ENCODE measurements around the gene BRME1.

BRME1 gene

GRCh38 chr19:13887517-13887916 lies 18.4 kb downstream of the BRME1 start:
- DNase-seq (ENCODE audit: low read depth in 2 of 2): no peak

DNA sequence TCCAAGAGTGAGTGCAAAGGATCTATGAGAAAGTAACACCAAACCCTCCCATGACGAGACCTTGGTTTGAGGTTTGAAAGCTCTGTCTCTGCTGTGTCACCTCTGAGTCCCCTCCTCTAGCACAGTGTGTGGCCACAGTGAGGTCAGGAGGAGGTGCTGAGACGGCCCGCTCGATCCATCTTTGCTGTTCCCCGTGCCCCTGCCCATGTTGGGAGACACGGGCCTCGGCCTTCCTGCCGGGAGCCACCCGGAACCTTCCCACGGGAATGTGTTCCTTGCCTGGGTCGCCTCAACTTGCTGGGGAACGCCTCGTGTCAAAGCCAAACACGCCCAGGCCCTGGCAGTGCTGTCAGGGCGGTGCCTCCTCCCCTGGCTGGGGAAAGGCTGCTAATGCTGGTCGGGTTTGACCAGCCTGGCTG lies 18.9 kb downstream of the BRME1 start:
- DNase-seq (ENCODE audit: low read depth in 2 of 2): peak in 1 of 2 donors; percentile 45

- DNase-seq (ENCODE audit: low read depth in 2 of 2): no peak
These were observed 20.0 kb downstream of the BRME1 start for GRCh38 chr19:13885826-13886365.

- no peak for DNase-seq (ENCODE audit: low read depth in 2 of 2)
These were observed 21.0 kb downstream of the BRME1 start for GRCh38 chr19:13884726-13885591.

- no peak for DNase-seq (ENCODE audit: low read depth in 2 of 2)
These were observed 22.3 kb downstream of the BRME1 start for GRCh38 chr19:13883516-13884064.

GRCh38 chr19:13882836-13883235 lies 23.1 kb downstream of the BRME1 start:
- no peak for DNase-seq (ENCODE audit: low read depth in 2 of 2)

GRCh38 chr19:13882419-13882795 lies 23.5 kb downstream of the BRME1 start:
- no peak for DNase-seq (ENCODE audit: low read depth in 2 of 2)

- no peak for DNase-seq (ENCODE audit: low read depth in 2 of 2)
These were observed 24.1 kb downstream of the BRME1 start for GRCh38 chr19:13881692-13882418.

DNA sequence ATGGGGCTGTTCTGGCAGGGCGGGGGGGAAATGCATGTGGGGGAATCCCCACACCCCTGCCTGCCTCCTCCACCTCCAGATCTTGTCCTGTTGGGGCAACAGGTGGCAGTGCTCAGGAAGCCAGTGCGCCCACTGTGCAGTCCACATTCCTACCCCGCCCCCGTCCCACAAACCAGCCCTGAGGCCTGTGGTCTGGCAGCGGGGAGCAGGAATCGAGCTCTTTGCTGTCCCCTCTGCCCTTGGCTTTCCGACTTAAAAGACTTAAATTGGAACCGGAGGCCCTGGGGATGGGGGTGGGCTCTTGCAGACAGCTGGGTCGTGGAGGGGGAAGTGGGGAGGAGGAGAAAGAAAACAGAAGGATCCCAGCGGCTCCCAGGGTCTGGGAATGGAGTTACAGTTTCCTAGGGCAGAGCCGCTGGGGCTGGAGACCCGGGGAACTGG lies 24.6 kb downstream of the BRME1 start:
- DNase-seq (ENCODE audit: low read depth in 2 of 2): no peak

DNA sequence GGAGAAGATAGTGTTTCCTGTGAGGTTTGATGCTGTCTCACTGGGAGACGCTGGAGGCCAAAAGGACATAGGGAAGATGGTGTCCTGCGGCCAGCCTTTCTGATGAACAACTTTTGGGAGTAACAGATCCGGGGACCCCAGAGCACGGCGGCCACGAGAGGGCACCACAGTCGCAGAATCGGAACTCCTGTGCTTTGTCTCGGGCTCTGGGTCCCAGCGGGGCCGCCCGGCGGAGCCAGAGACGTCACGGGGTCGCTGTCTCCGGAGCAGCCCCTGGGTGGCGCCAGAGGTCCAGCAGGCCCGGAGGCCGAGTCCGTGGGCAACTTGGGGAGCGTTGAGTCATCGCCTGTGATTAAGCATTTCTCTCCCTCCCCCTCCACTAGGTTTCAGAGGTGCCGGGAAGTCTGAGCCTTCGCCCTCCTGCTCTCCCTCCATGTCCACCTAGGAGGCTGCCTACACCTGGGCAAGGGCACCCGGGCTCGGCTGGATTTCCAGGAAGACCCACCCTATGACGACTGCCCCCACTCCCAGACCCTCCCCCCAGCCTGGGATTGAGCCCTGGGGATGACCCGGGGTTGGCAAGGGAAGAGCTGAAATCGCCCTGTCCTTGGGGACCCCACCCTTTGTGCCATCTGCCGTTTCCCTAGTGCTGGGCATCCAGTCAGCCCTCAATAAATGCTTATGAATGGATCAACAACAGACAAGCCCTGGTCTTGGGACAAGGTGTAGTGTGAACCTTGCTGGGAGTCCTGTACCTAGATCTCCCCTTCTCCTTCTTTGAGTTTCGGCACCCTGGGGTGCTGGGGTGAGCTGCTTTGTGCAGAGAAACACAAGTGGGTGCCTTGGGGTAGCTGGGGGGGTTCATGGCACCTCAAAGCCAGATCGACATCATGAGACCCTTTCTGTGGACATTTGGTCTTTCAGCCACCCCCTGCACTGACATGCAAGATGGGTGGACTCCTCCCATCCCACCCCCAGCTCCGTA lies 25.6 kb downstream of the BRME1 start:
- peak; percentile 97 for DNase-seq (ENCODE audit: low read depth in 2 of 2)

DNA sequence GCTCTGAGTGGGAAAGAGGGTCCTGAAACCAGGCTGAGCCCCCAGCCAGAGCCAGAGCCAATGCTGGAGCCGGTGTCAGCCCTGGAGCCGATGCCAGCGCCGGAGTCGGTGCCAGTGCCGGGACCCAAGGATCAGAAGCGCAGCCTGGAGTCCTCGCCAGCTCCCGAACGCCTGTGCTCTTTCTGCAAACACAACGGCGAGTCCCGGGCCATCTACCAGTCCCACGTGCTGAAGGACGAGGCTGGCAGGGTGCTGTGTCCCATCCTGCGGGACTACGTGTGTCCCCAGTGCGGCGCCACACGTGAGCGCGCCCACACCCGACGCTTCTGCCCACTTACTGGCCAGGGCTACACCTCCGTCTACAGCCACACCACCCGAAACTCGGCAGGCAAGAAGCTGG lies 28.6 kb downstream of the BRME1 start:
- no peak for DNase-seq (ENCODE audit: low read depth in 2 of 2)

DNA sequence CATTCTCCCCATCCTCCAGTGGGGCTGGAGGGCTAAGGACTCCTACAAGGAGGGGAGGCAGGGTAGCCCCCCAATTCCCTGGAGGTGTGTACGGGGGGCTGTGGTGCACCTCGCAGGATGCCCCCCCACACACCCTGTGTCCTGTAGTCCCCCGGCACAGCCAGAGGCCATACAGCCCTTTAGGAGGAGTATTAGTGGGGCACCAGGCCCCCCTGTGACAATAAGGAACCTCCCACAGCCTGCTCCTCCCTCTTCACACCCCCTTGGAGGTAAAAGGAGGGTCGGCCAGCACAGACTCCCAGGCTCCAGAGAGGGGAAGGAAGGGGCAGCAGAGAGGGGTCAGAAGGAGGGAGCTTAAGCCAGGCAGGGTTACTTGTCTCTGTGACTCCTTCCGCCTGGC lies 29.1 kb downstream of the BRME1 start, which contains the start of gene NANOS3:
Gene NANOS3 (plus strand): TSS at position 301 of the 400 bp plus-strand sequence. CDS start 115 bp downstream, outside the sequence.
- DNase-seq (ENCODE audit: low read depth in 2 of 2): no peak

DNA sequence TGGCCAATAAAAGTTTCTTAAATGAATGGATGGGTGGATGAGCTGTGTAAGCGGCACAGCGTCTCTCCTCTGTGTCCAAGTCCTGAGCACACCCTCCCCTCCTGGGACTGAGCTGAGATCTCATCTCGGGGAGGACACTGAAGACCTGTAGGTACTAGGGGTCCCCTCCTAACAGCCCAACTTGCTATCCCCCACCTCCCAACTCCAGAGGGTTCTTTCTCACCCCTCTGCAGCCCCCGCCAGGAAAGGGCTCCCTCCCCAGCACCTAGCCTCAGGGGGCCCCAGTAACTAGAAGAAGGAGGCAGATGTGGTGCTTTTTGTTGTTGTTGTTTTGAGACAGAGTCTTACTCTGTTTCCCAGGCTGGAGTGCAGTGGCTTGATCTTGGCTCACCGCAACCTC lies 30.1 kb downstream of the BRME1 start:
- no peak for DNase-seq (ENCODE audit: low read depth in 2 of 2)

GRCh38 chr19:13873834-13874515 lies 31.9 kb downstream of the BRME1 start:
- no peak for DNase-seq (ENCODE audit: low read depth in 2 of 2)

DNA sequence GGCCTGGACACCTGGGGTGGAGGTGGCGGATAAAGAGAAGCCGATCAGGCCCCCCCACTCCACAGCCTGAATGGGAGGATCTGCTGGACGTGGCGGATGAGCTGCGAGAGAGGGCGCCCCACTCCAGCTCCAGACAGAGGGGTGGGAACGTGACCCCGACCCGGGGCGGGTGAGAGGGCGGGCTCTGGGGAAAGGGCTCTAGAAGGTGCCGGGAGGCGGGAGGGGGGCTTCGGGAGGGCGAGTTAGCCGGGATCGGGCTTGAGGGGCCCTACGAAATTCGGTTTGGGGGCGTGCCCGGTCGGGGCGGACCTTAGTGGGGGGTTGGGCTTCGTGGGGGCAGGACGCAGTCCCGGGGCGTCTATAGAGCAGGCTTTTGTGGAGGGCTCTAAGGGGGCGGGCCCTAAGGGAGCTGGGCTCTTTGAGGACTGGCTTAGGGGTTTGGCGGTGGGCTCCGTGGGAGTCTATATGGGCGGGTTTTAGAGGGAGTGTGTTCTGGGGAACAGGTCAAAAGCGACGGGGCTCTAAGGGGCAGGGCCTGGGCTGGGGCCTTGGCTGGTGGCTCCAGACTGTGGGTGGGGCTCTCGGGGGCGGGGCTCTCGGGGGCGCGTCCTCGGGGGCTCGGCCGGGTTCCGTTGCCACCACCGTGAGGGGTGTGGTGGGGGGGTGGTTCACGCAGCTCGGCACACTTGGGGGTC lies 33.1 kb downstream of the BRME1 start:
- DNase-seq (ENCODE audit: low read depth in 2 of 2): no peak

DNA sequence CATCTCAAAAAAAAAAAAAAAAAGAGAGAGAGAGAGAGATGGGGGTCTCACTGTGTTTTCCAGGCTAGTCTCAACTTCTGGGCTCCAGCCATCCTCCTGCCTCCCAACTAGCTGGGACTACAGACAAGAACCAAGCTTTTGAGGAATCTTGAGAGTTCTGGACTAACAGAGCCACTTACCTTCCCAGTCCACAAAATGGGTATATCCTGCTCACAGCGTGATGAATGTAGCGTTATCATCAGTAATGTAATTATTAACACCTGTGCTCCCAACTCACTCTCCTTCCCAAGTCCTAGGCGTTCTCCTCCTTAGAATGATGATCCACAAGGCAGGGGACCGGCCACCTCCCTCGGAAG lies 33.6 kb downstream of the BRME1 start:
- DNase-seq (ENCODE audit: low read depth in 2 of 2): no peak

DNA sequence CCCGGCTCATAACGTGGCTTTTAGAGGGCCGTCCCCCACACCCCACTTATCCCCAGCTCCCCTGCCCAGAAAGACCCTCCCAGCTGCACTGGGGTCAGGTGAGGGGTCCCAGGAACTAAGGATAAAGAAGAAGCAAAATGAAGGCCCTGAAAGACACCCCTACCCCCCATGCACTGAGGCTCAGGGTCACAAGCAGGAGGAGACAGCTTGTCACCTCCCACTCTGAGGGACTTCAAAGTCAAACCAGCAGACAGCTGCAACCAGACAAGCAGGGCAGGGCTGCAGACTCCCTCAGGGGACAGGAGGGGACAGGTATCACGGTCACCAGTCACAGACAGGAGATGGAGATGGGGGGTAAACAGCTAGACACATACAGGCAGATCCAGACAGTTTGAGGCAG lies 35.0 kb downstream of the BRME1 start:
- no peak for DNase-seq (ENCODE audit: low read depth in 2 of 2)

GRCh38 chr19:13869281-13869680 lies 36.6 kb downstream of the BRME1 start:
- no peak for DNase-seq (ENCODE audit: low read depth in 2 of 2)

DNA sequence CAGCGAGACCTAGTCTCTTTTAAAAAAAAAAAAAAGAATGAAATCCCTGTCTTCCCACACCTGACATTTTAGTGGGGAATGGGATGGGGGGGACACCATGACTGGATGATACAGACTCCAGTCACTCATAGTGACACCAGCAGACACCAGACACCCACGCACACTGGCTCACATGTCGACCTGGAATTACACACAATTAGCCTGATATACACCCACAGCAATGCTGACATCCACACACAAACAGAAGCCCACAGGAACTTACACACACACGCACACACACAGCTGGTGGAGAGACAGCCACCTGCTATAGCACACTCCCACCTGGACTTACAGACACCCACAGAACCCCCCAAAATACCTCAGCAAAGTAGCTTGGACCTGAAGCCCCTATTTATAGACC lies 37.3 kb downstream of the BRME1 start:
- no peak for DNase-seq (ENCODE audit: low read depth in 2 of 2)

DNA sequence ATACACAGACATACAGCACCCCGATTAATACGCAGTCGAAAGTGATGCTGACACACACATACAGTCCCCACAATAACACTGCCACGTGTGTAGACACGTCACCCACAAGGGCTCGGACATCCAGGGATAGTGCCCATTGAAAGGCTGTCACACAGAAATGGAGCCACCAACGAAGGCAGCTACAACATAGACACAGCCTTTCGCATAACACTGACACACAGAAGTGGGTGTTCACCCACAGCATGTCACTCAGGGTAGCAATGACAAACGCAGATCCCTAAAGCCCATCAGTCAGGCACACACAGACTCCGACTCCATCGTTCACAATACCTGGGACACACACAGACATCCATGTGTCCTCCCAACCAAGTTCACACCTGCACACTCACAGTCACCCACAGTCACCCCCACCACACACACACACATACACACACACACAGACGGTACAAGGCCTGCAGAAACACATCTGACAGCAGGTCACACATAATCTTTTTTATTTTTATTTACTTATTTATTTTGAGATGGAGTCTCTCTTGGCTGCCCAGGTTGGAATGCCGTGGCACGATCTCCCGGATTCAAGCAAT lies 39.4 kb downstream of the BRME1 start:
- DNase-seq (ENCODE audit: low read depth in 2 of 2): no peak

All from stimulated activated CD8-positive, alpha-beta memory T cell treated with anti-CD3 and anti-CD28 coated beads, Interleukin-15, amount 100 ng/mL, for 48 hours (primary cell).